GM18499 (cell line): ENCODE data around the gene POLE.
"Not testable (repeated sequence)": the region's sequence is repeated elsewhere in the genome, so short reads cannot be mapped to it uniquely, and the experiment has no call there.

Experiments used
- ATAC-seq: cut with Tn5 transposase; IDR thresholded peaks from one replicate; pipeline ENCODE4 v1.9.1; 2021; ENCODE audit warnings: moderate number of reproducible peaks; ENCODE audit not compliant: insufficient read depth, unreplicated experiment

The POLE gene

GRCh38 chr12:132601171-132601883, 85.8 kb downstream of the POLE start:
- ATAC-seq: no peak

GRCh38 chr12:132600048-132601032, 86.8 kb downstream of the POLE start:
- no peak for ATAC-seq

- ATAC-seq: not testable (repeated sequence)
Observed at GRCh38 chr12:132599502-132599901, 87.6 kb downstream of the POLE start.

- ATAC-seq: no peak
Observed at GRCh38 chr12:132597333-132598316, 89.5 kb downstream of the POLE start.

GRCh38 chr12:132596016-132596415, 91.1 kb downstream of the POLE start:
- ATAC-seq: no peak

- no peak for ATAC-seq
Observed at GRCh38 chr12:132595183-132595582, 92.0 kb downstream of the POLE start.

GRCh38 chr12:132593938-132594358, 93.2 kb downstream of the POLE start:
- ATAC-seq: no peak

GRCh38 chr12:132593521-132593920, 93.6 kb downstream of the POLE start:
- ATAC-seq: no peak

GRCh38 chr12:132593071-132593470, 94.1 kb downstream of the POLE start:
- ATAC-seq: no peak

GRCh38 chr12:132592282-132592970, 94.7 kb downstream of the POLE start:
- no peak for ATAC-seq

GRCh38 chr12:132591107-132591935, 95.8 kb downstream of the POLE start:
- ATAC-seq: no peak

GRCh38 chr12:132588821-132589669, 98.1 kb downstream of the POLE start:
- ATAC-seq: no peak

GRCh38 chr12:132588319-132588718, 98.8 kb downstream of the POLE start:
- no peak for ATAC-seq

GRCh38 chr12:132587781-132588180, 99.4 kb downstream of the POLE start:
- no peak for ATAC-seq

GRCh38 chr12:132586929-132587328, 100.2 kb downstream of the POLE start:
- ATAC-seq: no peak

- ATAC-seq: no peak
Observed at GRCh38 chr12:132585177-132585576, 102.0 kb downstream of the POLE start.

GRCh38 chr12:132584429-132584828, 102.7 kb downstream of the POLE start:
- no peak for ATAC-seq

- ATAC-seq: no peak
Observed at GRCh38 chr12:132583736-132584135, 103.4 kb downstream of the POLE start.
